ENCODE measurements around the gene GSTO1.

The GSTO1 gene

GRCh38 chr10:104279550-104280259 is 25.0 kb downstream of the GSTO1 start:
- no peak for DNase-seq

- no peak for DNase-seq
Measured at GRCh38 chr10:104281694-104282093, 27.0 kb downstream of the GSTO1 start.

GRCh38 chr10:104284846-104285245 is 30.2 kb downstream of the GSTO1 start:
- DNase-seq: peak; percentile 45 to 57

GRCh38 chr10:104286939-104287338 is 32.2 kb downstream of the GSTO1 start:
- no peak for DNase-seq

- peak in 1 of 2 donors; percentile 38 for DNase-seq
Measured at GRCh38 chr10:104288355-104288754, 33.7 kb downstream of the GSTO1 start.

GRCh38 chr10:104291439-104291951 is 36.8 kb downstream of the GSTO1 start:
- peak; percentile 81 to 97 for DNase-seq

- peak; percentile 25 to 42 for DNase-seq
Measured at GRCh38 chr10:104293011-104293410, 38.3 kb downstream of the GSTO1 start.

GRCh38 chr10:104293781-104294321 is 39.2 kb downstream of the GSTO1 start:
- no peak for DNase-seq

GRCh38 chr10:104296687-104297436 is 42.2 kb downstream of the GSTO1 start:
- no peak for DNase-seq

GRCh38 chr10:104297697-104298660 is 43.3 kb downstream of the GSTO1 start:
- no peak for DNase-seq

GRCh38 chr10:104299031-104299904 is 44.6 kb downstream of the GSTO1 start:
- DNase-seq: no peak

GRCh38 chr10:104300002-104300735 is 45.5 kb downstream of the GSTO1 start:
- no peak for DNase-seq

- DNase-seq: peak in 1 of 2 donors; percentile 28
Measured at GRCh38 chr10:104300736-104301292, 46.1 kb downstream of the GSTO1 start.

GRCh38 chr10:104301907-104302690 is 47.4 kb downstream of the GSTO1 start:
- no peak for DNase-seq

GRCh38 chr10:104303594-104304355 is 49.1 kb downstream of the GSTO1 start:
- DNase-seq: no peak

GRCh38 chr10:104304356-104304745 is 49.7 kb downstream of the GSTO1 start:
- DNase-seq: no peak

- no peak for DNase-seq
Measured at GRCh38 chr10:104304927-104305326, 50.2 kb downstream of the GSTO1 start.

GRCh38 chr10:104306897-104307296 is 52.2 kb downstream of the GSTO1 start:
- no peak for DNase-seq

Data from inflammatory macrophage treated with lipopolysaccharide for 1 hour (primary cell).